HUDEP-2 (cell line): Measurements from ENCODE around the gene CEP120.
"Not testable (repeated sequence)": the region's sequence is repeated elsewhere in the genome, so short reads cannot be mapped to it uniquely, and the experiment has no call there.

Experiments used
- DNase-seq, 76 experiments: peaks; one replicate each; lab custom pipeline; 2025; ENCODE audit not compliant: unreplicated experiment in 76 of 76; lab: John Stamatoyannopoulos, UW

Gene CEP120

GRCh38 chr5:123439709-123440108, 16.5 kb upstream of the CEP120 start:
- no peak for DNase-seq

- DNase-seq = no peak
Measured at GRCh38 chr5:123438902-123439301, 15.7 kb upstream of the CEP120 start.

GRCh38 chr5:123438244-123438643, 15.0 kb upstream of the CEP120 start:
- DNase-seq = no peak

- no peak for DNase-seq
Measured at GRCh38 chr5:123436201-123436600, 13.0 kb upstream of the CEP120 start.

GRCh38 chr5:123434796-123435195, 11.6 kb upstream of the CEP120 start:
- no peak for DNase-seq

GRCh38 chr5:123433596-123433995, 10.4 kb upstream of the CEP120 start:
- no peak for DNase-seq

- not testable (repeated sequence) for DNase-seq
Measured at GRCh38 chr5:123430441-123430840, 7.2 kb upstream of the CEP120 start.

GRCh38 chr5:123429993-123430392, 6.8 kb upstream of the CEP120 start:
- no peak for DNase-seq

GRCh38 chr5:123429221-123429954, 6.2 kb upstream of the CEP120 start:
- DNase-seq = no peak

- DNase-seq = no peak
Measured at GRCh38 chr5:123428521-123429220, 5.5 kb upstream of the CEP120 start.

- DNase-seq = no peak
Measured at GRCh38 chr5:123427281-123427680, 4.1 kb upstream of the CEP120 start.

GRCh38 chr5:123425431-123425830, 2.2 kb upstream of the CEP120 start:
- DNase-seq = no peak

- peak in 9 of 76 experiments; percentile 2 to 54 (median 17) for DNase-seq
Measured at GRCh38 chr5:123422433-123423277, 548 bp downstream of the CEP120 start.

GRCh38 chr5:123421773-123422172, 1.4 kb downstream of the CEP120 start:
- DNase-seq = no peak

- no peak for DNase-seq
Measured at GRCh38 chr5:123414974-123415373, 8.2 kb downstream of the CEP120 start.

- no peak for DNase-seq
Measured at GRCh38 chr5:123412206-123412605, 11.0 kb downstream of the CEP120 start.

- not testable (repeated sequence) for DNase-seq
Measured at GRCh38 chr5:123401999-123402398, 21.2 kb downstream of the CEP120 start.

GRCh38 chr5:123401320-123401719, 21.9 kb downstream of the CEP120 start:
- no peak for DNase-seq

GRCh38 chr5:123400870-123401291, 22.3 kb downstream of the CEP120 start:
- DNase-seq = not testable (repeated sequence)

GRCh38 chr5:123398058-123398733, 25.0 kb downstream of the CEP120 start:
- no peak for DNase-seq

GRCh38 chr5:123397538-123397937, 25.7 kb downstream of the CEP120 start:
- DNase-seq = no peak
